ENCODE results near the gene DDX3X. TPM values are rescaled to one million over a fixed set of nuclear protein-coding genes. Genes with fewer than 3 reads are reported as not detected.

The DDX3X gene
- total RNA-seq, 1 experiment from 2014 or later = 338 TPM

DNA sequence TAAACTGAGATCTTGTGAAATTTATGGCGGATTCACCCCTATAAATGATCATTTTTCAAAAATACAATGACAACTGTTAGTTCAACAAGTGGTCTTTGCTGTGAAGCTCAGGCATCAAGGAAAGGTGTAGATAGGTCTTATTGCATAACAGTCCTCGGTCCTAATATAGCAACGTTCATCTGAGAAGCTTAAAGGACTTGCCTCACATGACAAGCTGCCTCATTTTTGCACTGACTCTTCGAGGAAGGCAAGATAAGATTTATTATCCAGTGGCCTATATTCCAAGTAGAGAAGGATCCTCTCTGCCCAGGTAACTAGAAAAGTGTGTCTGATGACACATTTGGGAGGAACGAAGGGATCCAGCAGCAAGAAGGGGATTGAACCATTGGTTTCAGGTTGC lies 13.6 kb upstream of the DDX3X start:
- H3K23me2 ChIP-seq (ENCODE audit: insufficient read length, low read depth, low read length, poor library complexity, severe bottlenecking) = no peaks in the 10 kb centered on the region

More for the DNA sequence above, 13.6 kb upstream of the DDX3X start:
- H3K4me1 Mint-ChIP-seq = no peaks in the 10 kb centered on the region
- Histone ChIP-seq H2AK5ac (ENCODE audit: insufficient read length, low read length) (no peak overlapping the region), H3K9ac (ENCODE audit: extremely low read depth, insufficient read length, low read length) (no peak overlapping the region), H2BK15ac (ENCODE audit: low read depth, low read length) (no peak overlapping the region), H3K9me3 (ENCODE audit: control insufficient read depth, low read depth, low read length) (no peaks in the 10 kb centered on the region), H3K18ac (ENCODE audit: insufficient read length, low read depth, low read length) (no peak overlapping the region), H4K20me1 (ENCODE audit: control insufficient read depth, insufficient read depth, insufficient read length) (no peaks in the 10 kb centered on the region), H2BK120ac (ENCODE audit: low read depth, low read length, poor library complexity, severe bottlenecking) (no peak overlapping the region), H3K27ac (ENCODE audit: insufficient read length, low read depth, low read length) (no peak overlapping the region), H2BK5ac (ENCODE audit: insufficient read length, low read length) (no peak overlapping the region), H3K4me1 (ENCODE audit: insufficient read depth, low read length) (no peaks in the 10 kb centered on the region), H4K91ac (ENCODE audit: insufficient read length, low read depth, low read length) (no peak overlapping the region), H2BK12ac (ENCODE audit: insufficient read length, low read depth, low read length) (no peak overlapping the region), H2AFZ (ENCODE audit: low read length) (no peak overlapping the region), H3K79me1 (ENCODE audit: insufficient read depth, low read depth, low read length, poor library complexity, severe bottlenecking) (no peaks in the 10 kb centered on the region), H3K27me3 (ENCODE audit: insufficient read depth, low read length) (no peaks in the 10 kb centered on the region), H3K14ac (ENCODE audit: insufficient read depth, low read length) (no peak overlapping the region), H3K4ac (ENCODE audit: low read depth, low read length) (no peak overlapping the region), H3K56ac (ENCODE audit: insufficient read length, low read depth, low read length) (no peak overlapping the region), H3K4me2 (ENCODE audit: insufficient read depth, insufficient read length, low read length) (no peak overlapping the region), H2BK20ac (ENCODE audit: low read depth, low read length, poor library complexity, severe bottlenecking) (no peak overlapping the region), H3K79me2 (ENCODE audit: insufficient read depth, low read length) (no peaks in the 10 kb centered on the region), H4K5ac (ENCODE audit: insufficient read length, low read depth, low read length) (no peak overlapping the region), H3T11ph (ENCODE audit: low read length) (no peak overlapping the region), H4K8ac (replicated peaks; ENCODE audit: insufficient read length, low read depth, low read length) (no peak overlapping the region), H3K23ac (ENCODE audit: insufficient read length, low read depth, low read length) (no peak overlapping the region)
- H3K27me3 Mint-ChIP-seq (ENCODE audit: low read depth) = no peaks in the 10 kb centered on the region
- no CpG with 5 or more reads among the region's 5 CpGs for WGBS (ENCODE audit: extremely low coverage, insufficient read length, low lambda C conversion rate)
- TF ChIP-seq CTCF (conservative IDR thresholded peaks at IDR 0.05) = no peak
- H3K36me3 Mint-ChIP-seq (ENCODE audit: insufficient read depth in 1 of 3, low read depth in 3 of 3) = peaks cover 0 to 4% (median 0%) of the 10 kb centered on the region in 3 experiments; a peak in 3 of 7 replicates
- H3K4me3 Mint-ChIP-seq = no peak overlapping the region
- peaks cover 60 to 72% of the 10 kb centered on the region in 2 experiments for H3K9me3 Mint-ChIP-seq
- H3K27ac Mint-ChIP-seq = no peak overlapping the region
- DNase-seq = no peak
